CD4-positive, CD25-positive, alpha-beta regulatory T cell (primary cell): ENCODE results near the gene PLEKHH3. TPM values are rescaled to one million over a fixed set of nuclear protein-coding genes. Genes with fewer than 3 reads are reported as not detected.

Experiments used
- ATAC-seq, 2 donors: fragments of 150-1000 bp; cut with Tn5 transposase; one replicate each; pipeline ENCODE4 v1.10.0; 2021; ENCODE audit warnings: low read depth in 2 of 2, moderate number of reproducible peaks in 2 of 2, moderate library complexity in 1 of 2
- DNase-seq, 3 donors: peaks; one replicate each; pipeline versions ENCODE4 v3.0.0 to v3.0.0-alpha.2; 2012 to 2022; ENCODE audit warnings: mixed read lengths in 1 of 3
- H3K27ac ChIP-seq: one replicate; pipeline ENCODE4 v1.7.0; 2013; ENCODE audit warnings: mild to moderate bottlenecking, low read length; ENCODE audit not compliant: insufficient read depth, poor library complexity, severe bottlenecking
- H3K27me3 ChIP-seq: one replicate; pipeline ENCODE4 v1.7.0; 2013; ENCODE audit warnings: low read length; ENCODE audit not compliant: control insufficient read depth, insufficient read depth
- H3K36me3 ChIP-seq: one replicate; pipeline ENCODE4 v1.7.0; 2013; ENCODE audit warnings: mild to moderate bottlenecking, low read length, moderate library complexity; ENCODE audit not compliant: control insufficient read depth, insufficient read depth
- H3K4me1 ChIP-seq: 2 replicates; pipeline ENCODE4 v1.7.0; 2013; ENCODE audit warnings: mild to moderate bottlenecking, low read length; ENCODE audit not compliant: insufficient read depth, control insufficient read depth, poor library complexity, severe bottlenecking
- H3K4me3 ChIP-seq: one replicate; pipeline ENCODE4 v1.7.0; 2013; ENCODE audit warnings: low read depth, mild to moderate bottlenecking, low read length, moderate library complexity
- H3K9me3 ChIP-seq, 2 experiments: 1 replicate in 1 of 2; 2 replicates in 1 of 2; pipeline ENCODE4 v1.7.0; 2013; ENCODE audit warnings: low read length in 2 of 2, mild to moderate bottlenecking in 1 of 2, moderate library complexity in 1 of 2; ENCODE audit not compliant: control insufficient read depth in 2 of 2
- H3K27ac Mint-ChIP-seq, 3 donors: one replicate each; pipeline ENCODE4 v1.8.0; 2020 to 2022; ENCODE audit warnings: mild to moderate bottlenecking in 3 of 3, mixed read lengths in 3 of 3, moderate library complexity in 2 of 3
- H3K27me3 Mint-ChIP-seq: one replicate; pipeline ENCODE4 v1.8.0; 2022; ENCODE audit warnings: mild to moderate bottlenecking, mixed read lengths
- H3K36me3 Mint-ChIP-seq: one replicate; pipeline ENCODE4 v1.8.0; 2020; ENCODE audit warnings: mixed read lengths
- H3K4me1 Mint-ChIP-seq, 4 donors: one replicate each; pipeline ENCODE4 v1.8.0; 2020 to 2022; ENCODE audit warnings: mixed read lengths in 4 of 4, mild to moderate bottlenecking in 1 of 4
- H3K4me3 Mint-ChIP-seq, 4 donors: one replicate each; pipeline ENCODE4 v1.8.0; 2020 to 2022; ENCODE audit warnings: mild to moderate bottlenecking in 4 of 4, mixed read lengths in 4 of 4, moderate library complexity in 3 of 4
- H3K9me3 Mint-ChIP-seq, 7 donors: one replicate each; pipeline ENCODE4 v1.8.0; 2020 to 2022; ENCODE audit warnings: mixed read lengths in 7 of 7, mild to moderate bottlenecking in 3 of 7, moderate library complexity in 2 of 7
- polyA plus RNA-seq, 4 donors: library from polyadenylated mRNA; unstranded; fragments of 300-500 nt; fragmentation: Illumina TruSeq; gene quantifications; one replicate each; pipeline ENCODE4 v1.2.3, GENCODE V29; 2021
- total RNA-seq: library from RNA; stranded (reverse); gene quantifications from one replicate; pipeline ENCODE4 v1.2.3, GENCODE V29; 2022

PLEKHH3 gene
- total and polyA plus RNA-seq, 5 donors from 2014 or later = 0.38 to 4.8 (median 0.89) TPM

GRCh38 chr17:42657824-42658588 is 18.8 kb downstream of the PLEKHH3 start:
- no peak overlapping the region for H3K27ac ChIP-seq
- DNase-seq (no peak), ATAC-seq (no peak)
- H3K27me3 ChIP-seq = no peaks in the 10 kb centered on the region
- H3K4me1 Mint-ChIP-seq = peaks cover 5 to 28% (median 19%) of the 10 kb centered on the region in 4 donors
- peak overlapping the region; percentile 76 for H3K4me3 ChIP-seq
- peaks cover 2% of the 10 kb centered on the region for H3K36me3 Mint-ChIP-seq
- H3K27me3 Mint-ChIP-seq = peaks cover 19% of the 10 kb centered on the region
- H3K4me3 Mint-ChIP-seq = peak overlapping the region; percentile 89 to 93 (median 91)
- H3K36me3 ChIP-seq = no peaks in the 10 kb centered on the region
- no peak overlapping the region for H3K27ac Mint-ChIP-seq
- H3K9me3 Mint-ChIP-seq = no peaks in the 10 kb centered on the region
- H3K9me3 ChIP-seq = no peaks in the 10 kb centered on the region
- peaks cover 15% of the 10 kb centered on the region for H3K4me1 ChIP-seq

GRCh38 chr17:42655528-42655927 is 21.3 kb downstream of the PLEKHH3 start:
- H3K27ac ChIP-seq = no peak overlapping the region
- H3K27ac Mint-ChIP-seq = peak overlapping the region in 1 of 3 donors; percentile 94
- H3K9me3 Mint-ChIP-seq = peaks cover 0 to 2% (median 0%) of the 10 kb centered on the region in 7 donors
- H3K4me1 Mint-ChIP-seq = peaks cover 5 to 34% (median 18%) of the 10 kb centered on the region in 4 donors
- H3K36me3 Mint-ChIP-seq = no peaks in the 10 kb centered on the region
- no peaks in the 10 kb centered on the region for H3K9me3 ChIP-seq
- H3K36me3 ChIP-seq = no peaks in the 10 kb centered on the region
- peaks cover 26% of the 10 kb centered on the region for H3K27me3 Mint-ChIP-seq
- H3K27me3 ChIP-seq = no peaks in the 10 kb centered on the region
- no peak overlapping the region for H3K4me3 ChIP-seq
- peak overlapping the region in 2 of 4 donors; percentile 46 to 89 for H3K4me3 Mint-ChIP-seq
- DNase-seq (no peak), ATAC-seq (no peak)
- peaks cover 15% of the 10 kb centered on the region for H3K4me1 ChIP-seq

GRCh38 chr17:42653179-42654124 is 23.3 kb downstream of the PLEKHH3 start:
- Histone ChIP-seq H3K36me3 (no peaks in the 10 kb centered on the region), H3K4me3 (no peak overlapping the region), H3K4me1 (peaks cover under 1% of the 10 kb centered on the region), H3K27ac (no peak overlapping the region), H3K9me3 (no peaks in the 10 kb centered on the region), H3K27me3 (no peaks in the 10 kb centered on the region)
- peak overlapping the region in 2 of 4 donors; percentile 28 to 38 for H3K4me3 Mint-ChIP-seq
- DNase-seq (no peak), ATAC-seq (no peak)
- H3K27me3 Mint-ChIP-seq = peaks cover 22% of the 10 kb centered on the region
- no peak overlapping the region for H3K27ac Mint-ChIP-seq
- no peaks in the 10 kb centered on the region for H3K36me3 Mint-ChIP-seq
- H3K4me1 Mint-ChIP-seq = peaks cover 5 to 25% (median 8%) of the 10 kb centered on the region in 4 donors
- peaks cover 0 to 2% (median 0%) of the 10 kb centered on the region in 7 donors for H3K9me3 Mint-ChIP-seq

- Histone ChIP-seq H3K27ac (no peak overlapping the region), H3K27me3 (no peaks in the 10 kb centered on the region), H3K4me1 (no peaks in the 10 kb centered on the region), H3K4me3 (no peak overlapping the region), H3K9me3 (no peaks in the 10 kb centered on the region), H3K36me3 (no peaks in the 10 kb centered on the region)
- Mint-ChIP-seq H3K36me3 (no peaks in the 10 kb centered on the region), H3K4me3 (no peak overlapping the region), H3K27me3 (peaks cover 28% of the 10 kb centered on the region), H3K9me3 (peaks cover 0 to 2% (median 0%) of the 10 kb centered on the region in 7 donors), H3K4me1 (peaks cover 3 to 18% (median 7%) of the 10 kb centered on the region in 4 donors), H3K27ac (no peak overlapping the region)
- DNase-seq = no peak
- no peak for ATAC-seq
Measured at GRCh38 chr17:42651392-42651791, 25.4 kb downstream of the PLEKHH3 start.

- no peak overlapping the region for H3K4me3 ChIP-seq
- H3K27me3 Mint-ChIP-seq = peaks cover 26% of the 10 kb centered on the region
- H3K4me1 Mint-ChIP-seq = peaks cover 0 to 5% (median 0%) of the 10 kb centered on the region in 4 donors
- no peaks in the 10 kb centered on the region for H3K36me3 Mint-ChIP-seq
- H3K4me1 ChIP-seq = no peaks in the 10 kb centered on the region
- H3K4me3 Mint-ChIP-seq = no peak overlapping the region
- H3K9me3 Mint-ChIP-seq = peaks cover 0 to 2% (median 0%) of the 10 kb centered on the region in 7 donors
- ATAC-seq (peak in 1 of 2 donors; percentile 11), DNase-seq (no peak)
- no peak overlapping the region for H3K27ac ChIP-seq
- H3K9me3 ChIP-seq = no peaks in the 10 kb centered on the region
- H3K27me3 ChIP-seq = peaks cover 4% of the 10 kb centered on the region
- H3K36me3 ChIP-seq = no peaks in the 10 kb centered on the region
- H3K27ac Mint-ChIP-seq = no peak overlapping the region
Measured at GRCh38 chr17:42647778-42648177, 29.0 kb downstream of the PLEKHH3 start.

- Histone ChIP-seq H3K4me1 (no peaks in the 10 kb centered on the region), H3K4me3 (no peak overlapping the region), H3K27me3 (peaks cover 4% of the 10 kb centered on the region), H3K27ac (no peak overlapping the region), H3K36me3 (no peaks in the 10 kb centered on the region), H3K9me3 (no peaks in the 10 kb centered on the region)
- peaks cover 18% of the 10 kb centered on the region for H3K27me3 Mint-ChIP-seq
- H3K36me3 Mint-ChIP-seq = no peaks in the 10 kb centered on the region
- no peaks in the 10 kb centered on the region for H3K9me3 Mint-ChIP-seq
- no peak overlapping the region for H3K27ac Mint-ChIP-seq
- no peak for ATAC-seq
- H3K4me1 Mint-ChIP-seq = peaks cover 0 to 5% (median 0%) of the 10 kb centered on the region in 4 donors
- no peak for DNase-seq
- no peak overlapping the region for H3K4me3 Mint-ChIP-seq
Measured at GRCh38 chr17:42642336-42642735, 34.5 kb downstream of the PLEKHH3 start.

GRCh38 chr17:42640121-42640520 is 36.7 kb downstream of the PLEKHH3 start:
- Histone ChIP-seq H3K36me3 (no peaks in the 10 kb centered on the region), H3K27me3 (no peaks in the 10 kb centered on the region), H3K27ac (no peak overlapping the region), H3K9me3 (no peaks in the 10 kb centered on the region), H3K4me3 (no peak overlapping the region), H3K4me1 (no peaks in the 10 kb centered on the region)
- Mint-ChIP-seq H3K27me3 (peaks cover 9% of the 10 kb centered on the region), H3K9me3 (peaks cover 0 to 1% (median 0%) of the 10 kb centered on the region in 7 donors), H3K36me3 (no peaks in the 10 kb centered on the region), H3K27ac (no peak overlapping the region), H3K4me3 (no peak overlapping the region), H3K4me1 (peaks cover 0 to 5% (median 0%) of the 10 kb centered on the region in 4 donors)
- DNase-seq (no peak), ATAC-seq (no peak)
